Measurements from ENCODE around the gene TOM1. TPM values are rescaled to one million over a fixed set of nuclear protein-coding genes. Genes with fewer than 3 reads are reported as not detected.

The TOM1 gene
- polyA plus RNA-seq, 12 donors, result 23.7 to 43.3 (median 28.9) TPM; not detected in 1

DNA sequence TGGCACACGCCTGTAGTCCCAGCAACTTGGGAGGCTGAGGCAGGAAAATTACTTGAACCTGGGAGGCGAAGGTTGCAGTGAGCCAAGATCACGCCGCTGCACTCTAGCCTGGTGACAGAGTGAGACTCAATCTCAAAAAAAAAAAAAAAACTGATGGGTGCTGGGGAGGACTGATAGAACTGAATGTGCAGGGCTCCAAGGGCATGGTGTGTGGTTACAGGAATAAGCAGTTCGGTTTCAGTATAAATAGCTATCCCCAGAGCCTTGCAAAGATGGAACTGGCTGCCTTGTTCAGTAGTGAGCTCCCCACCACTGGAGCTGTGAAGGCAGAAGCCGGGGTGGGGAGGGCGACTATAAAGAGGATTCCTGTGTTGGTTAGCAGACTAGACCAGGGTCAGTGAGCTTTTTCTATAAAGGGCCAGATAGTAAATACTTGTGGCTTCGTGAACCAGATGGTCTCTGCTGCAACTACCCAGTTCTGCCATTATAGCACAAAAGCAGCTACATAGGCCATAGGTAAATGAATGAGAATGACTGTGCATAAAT lies 5.9 kb downstream of the TOM1 start:
- no peak for DNase-seq

DNA sequence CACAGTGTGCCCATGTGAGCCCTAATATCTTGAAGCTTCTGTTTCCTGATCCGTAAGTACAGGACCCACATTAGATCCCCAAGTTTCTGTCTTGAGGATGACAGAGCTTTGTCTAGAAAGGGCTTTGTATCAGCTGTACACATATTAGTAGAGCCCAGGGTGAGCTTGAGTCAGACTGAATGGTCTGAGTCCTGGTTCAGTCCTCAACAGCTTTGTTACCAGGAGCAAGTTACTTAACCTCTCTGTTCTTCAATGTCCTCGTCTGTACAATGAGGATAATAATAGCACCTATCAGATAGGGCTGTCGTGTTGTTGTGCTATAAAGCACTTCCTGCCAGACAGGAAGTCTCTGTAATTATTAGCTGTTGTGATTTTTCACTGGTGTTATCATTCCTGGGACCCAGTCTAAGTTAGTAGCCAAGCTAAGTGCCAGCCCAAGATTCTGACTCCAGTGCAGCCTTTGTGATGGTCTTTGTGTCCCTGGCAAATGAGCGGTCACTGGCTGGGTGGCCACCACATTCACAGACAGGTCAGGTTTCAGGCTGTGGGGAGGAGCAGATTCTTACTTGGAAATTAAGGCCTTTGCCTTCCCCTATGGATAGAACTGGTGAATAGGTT lies 6.8 kb downstream of the TOM1 start:
- no peak for DNase-seq

DNA sequence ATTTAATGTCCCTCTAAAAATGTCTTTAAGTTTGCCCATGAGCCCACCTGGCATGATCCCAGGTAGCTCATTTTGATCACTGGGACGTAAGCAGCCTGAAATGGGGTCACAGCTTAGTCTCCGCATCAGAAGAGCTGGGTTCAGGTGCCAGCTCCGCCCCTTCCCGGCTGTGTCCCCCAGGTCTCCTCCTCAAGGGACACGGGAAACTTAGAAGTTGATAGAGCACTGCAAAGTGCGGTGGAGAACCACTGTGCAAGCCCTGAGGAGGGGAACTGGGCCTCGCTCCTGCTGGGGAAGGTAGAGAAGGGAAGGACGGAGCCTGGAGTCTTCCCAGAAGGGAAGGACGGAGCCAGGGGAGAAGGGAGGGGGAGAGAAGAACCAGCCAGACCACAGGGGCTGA lies 7.7 kb downstream of the TOM1 start:
- DNase-seq, result no peak

DNA sequence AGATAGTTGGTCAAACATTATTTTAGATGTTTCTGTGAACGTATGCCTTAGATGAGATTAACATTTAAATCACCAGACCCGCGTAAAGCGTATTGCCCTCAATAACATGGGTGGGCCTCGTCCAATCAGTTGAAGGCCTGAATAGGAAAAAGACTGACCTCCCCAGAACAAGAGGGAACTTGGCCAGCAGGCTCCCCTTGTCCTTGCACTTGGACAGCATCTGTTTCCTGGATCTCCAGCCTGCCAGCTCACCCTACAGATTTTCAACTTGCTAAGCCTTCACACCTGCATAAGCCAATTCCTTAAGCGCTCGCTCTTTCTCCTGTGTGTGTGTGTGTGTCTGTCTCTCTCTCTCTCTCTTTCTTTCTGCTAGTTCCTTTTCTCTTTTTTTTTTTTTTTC lies 8.2 kb downstream of the TOM1 start:
- DNase-seq, result no peak

DNA sequence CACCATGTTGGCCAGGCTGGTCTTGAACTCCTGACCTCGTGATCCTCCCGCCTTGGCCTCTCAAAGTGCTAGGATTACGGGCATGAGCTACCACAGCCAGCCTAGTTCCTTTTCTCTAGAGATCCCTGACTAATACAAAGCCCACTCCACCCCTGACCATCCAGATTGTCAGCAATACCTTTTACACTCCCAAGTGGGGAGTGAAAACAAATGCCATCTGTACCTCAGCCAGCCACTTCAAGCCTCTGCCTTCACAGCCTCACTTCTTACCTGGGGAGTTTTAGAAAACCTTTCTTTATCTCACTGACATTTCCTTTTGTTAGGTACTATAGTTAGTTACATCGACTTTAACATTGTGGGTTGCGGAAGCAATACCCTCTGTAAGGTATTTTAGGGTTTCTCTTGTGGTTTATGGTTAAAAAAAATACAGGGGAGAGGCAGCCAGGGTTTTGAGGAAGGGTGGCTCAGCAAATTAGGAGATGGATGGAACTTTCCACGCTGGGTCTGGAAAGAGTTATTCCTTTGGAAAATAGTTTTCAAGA lies 8.9 kb downstream of the TOM1 start:
- no peak for DNase-seq

DNA sequence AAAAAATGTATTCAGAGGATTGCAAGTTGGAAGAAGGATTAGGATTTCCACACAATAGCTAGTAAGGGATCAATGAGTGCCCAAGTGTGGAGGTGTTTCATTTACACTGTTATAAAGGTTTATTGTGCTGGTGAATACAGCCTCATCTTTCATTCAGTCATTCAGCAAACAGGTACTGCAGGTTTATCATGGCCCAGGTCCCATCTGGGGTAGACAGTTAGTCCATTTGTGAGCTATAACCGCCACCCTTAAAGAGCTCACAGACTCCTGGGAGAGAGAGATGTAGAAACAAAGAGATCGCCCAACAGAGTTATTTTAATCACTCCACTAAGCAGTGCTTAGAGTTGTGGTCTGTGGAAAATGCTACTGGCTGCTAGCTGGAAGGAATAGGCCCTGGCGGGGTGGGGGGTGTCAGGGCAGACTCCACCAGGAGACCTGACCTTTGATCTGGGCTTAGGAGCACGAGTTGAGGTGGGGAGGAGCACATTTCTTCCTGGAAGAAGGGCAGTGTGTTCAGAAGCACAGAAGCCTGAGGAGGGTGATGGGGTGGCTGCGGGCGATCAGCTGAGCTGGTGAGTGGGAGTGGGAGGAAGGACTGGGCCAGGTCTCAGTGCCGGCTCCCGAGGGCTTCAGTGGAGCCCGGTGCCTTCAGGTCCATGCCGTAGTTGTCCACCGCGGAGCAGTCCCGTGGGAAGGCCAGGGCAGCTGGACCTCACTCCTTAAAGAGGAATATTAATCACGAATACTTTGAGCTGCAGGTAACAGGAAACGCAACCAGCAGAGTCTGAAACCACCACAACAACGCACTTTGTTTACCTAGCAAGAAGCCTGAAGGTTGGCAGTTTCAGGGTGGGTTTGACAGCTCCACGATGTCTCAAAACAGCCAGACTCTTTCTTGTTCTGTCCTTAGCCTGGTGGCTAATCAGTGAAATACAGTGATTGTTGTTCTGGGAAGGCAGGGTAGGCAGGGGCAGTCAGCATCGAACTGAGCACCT lies 11.2 kb downstream of the TOM1 start:
- no peak for DNase-seq

DNA sequence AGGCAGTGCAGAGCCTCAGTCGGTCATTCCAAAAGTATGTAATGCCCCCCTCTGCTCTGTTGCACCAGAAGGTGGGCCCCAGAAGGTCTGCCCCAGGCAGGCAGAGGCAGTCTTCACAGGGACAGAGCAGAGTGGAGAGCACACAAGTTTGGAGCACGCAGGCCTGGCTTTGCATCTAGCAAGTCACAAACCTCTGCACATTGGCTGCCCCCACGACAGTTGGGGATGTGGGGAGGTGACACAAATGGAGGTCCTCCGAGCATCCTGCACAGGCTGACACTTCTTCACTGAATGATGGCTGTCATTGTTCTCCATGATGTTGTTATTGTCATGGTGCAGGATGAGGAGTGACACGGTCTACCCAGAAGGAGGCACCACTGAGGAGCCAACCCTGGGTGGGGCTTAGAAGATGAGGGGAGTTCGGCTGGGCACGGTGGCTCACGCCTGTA lies 11.9 kb downstream of the TOM1 start:
- no peak for DNase-seq

DNA sequence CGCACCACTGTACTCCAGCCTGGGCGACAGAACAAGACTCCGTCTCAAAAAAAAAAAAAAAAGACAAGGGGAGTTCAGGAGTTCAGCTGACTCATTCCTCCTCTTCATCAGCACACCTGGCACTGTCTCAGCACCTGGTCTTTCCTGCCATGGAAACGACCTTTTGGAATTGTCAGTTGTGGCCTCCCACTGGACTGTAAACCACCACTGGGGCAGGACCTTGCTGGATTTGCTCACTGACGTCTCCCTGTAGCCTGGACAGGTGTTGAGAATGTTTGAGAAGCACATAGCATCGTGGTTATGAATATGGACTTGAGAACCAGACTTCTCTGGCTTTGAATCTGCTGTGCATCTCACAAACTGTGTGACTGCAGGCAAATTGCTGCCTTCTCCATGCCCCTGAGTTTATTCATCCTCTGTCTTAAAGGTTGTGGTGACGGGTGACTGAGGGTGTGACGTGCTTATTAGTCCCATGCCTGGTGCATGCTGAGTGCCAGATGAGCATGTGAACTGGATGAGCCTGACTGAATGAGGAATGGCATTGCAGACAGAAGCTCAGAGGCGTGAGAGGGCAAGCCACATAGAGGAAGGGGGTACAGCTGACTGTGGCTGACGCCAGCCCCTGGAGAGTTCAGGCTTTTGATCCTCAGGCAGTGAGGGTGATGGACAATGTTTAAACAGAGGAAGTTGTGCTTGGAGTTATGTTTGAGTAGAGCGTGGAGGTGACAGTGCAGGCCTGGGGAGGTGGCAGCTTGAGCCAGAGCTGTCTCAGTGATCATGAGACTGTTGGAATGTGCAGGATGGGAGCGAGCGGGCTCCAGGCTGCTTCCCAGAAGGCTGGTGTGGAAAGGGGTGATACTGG lies 12.7 kb downstream of the TOM1 start:
- no peak for DNase-seq

DNA sequence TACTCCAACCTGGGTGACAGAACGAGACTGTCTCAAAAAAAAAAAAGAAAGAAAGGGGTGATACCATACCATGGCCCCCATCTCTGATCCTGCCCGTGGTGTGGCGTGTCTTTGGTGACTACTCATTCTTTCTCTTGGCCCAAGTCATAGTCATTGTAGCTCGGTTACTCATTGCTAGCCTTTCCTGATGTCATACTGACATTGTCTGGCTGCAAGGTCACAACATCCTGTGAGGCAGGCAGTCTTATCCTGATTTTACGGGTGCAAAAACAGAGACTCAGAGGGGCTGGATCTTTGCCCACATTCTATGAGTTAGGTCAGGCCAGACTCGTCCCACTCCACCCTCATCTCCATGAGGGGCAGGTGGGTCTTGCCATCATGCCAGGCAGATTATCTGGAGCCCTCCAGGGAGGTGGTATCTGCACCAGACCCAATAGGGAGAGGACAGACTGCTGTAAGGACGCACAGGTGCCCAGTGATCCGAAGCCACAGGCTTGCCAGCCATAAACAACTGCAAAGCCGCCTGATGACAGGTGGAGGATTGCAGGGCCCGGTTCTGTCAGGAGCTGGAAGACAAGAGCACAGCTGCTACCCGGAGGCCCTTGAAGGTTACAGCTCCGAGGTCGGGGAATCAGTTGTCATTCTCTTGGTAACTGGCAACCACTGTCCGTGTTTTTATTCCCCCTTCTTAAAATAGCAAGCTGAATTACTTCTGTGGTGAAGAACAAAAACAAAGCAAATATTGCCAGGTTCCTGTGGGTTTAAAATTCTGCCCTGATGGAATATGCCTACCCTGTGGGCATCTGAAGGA lies 13.8 kb downstream of the TOM1 start:
- no peak for DNase-seq

DNA sequence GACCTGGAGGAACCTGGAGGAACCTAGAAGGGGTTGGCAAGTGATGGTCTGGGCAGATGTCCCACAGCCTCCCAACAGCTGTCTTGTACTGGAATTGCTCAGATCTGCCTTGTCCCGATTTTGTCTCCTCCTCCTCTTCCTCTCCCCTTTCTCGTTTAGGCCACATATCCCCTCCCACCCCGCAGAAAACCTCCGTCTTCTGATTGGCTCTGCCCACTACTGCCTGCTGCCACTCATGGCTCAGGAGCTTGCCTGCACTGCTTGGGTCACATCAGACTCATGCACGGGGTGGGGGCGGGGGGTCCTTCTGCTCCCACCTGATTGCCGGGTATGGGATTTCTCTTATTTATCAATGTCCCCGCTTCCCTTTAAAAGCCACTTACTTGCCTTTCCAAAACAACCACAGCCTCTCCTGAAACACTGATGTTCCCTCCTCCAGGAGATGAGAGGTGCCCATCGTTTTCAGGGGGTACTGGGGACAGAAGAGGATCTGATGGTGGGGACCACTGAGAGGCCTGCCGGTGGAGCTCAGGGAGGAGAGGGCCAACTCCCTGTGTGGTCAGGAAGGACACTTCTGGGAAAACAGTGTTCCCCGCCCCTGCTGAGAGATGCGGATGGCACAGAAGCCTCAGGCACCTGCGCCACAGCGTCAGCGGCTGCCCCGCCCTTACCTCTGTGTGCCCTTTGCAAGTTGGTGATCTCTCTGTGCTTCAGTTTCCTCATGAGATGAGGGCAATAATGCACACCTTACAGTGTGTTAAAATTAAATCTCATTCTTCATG lies 14.7 kb downstream of the TOM1 start:
- DNase-seq, result no peak

DNA sequence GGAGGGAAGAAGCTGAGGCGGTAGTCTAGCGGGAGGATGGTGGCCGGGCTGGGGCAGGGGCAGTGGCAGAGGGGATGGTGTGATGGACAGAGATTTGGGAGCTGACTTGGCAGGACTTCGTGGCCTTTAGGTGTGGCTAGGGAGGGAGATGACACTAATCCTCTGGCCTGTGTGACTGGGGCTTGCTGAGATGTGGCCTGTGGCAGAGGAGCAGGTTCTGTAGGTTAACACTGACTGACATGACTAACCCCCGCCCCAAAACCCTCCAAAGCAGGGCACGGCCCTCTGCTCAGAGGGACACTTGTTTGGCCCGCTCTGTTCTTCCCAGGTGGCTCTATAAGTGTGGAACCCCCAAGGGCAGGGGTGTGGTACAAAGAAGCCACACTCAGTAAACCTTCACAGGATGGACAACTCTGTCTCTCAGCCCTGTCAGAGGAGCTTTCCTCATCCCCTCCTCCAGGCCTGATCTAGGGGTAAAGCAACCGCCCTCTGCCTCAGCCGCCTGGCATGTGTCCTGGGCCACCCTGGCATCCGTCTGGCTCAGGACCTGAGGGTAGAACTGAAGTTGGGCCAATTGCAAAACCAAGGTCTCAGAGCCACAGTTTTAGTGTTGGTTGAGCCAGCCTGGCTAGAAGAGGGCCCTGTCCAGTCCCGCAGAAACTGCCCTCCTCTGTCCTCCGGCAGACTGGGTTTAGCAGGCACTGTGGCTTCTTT lies 15.6 kb downstream of the TOM1 start:
- DNase-seq, result no peak

DNA sequence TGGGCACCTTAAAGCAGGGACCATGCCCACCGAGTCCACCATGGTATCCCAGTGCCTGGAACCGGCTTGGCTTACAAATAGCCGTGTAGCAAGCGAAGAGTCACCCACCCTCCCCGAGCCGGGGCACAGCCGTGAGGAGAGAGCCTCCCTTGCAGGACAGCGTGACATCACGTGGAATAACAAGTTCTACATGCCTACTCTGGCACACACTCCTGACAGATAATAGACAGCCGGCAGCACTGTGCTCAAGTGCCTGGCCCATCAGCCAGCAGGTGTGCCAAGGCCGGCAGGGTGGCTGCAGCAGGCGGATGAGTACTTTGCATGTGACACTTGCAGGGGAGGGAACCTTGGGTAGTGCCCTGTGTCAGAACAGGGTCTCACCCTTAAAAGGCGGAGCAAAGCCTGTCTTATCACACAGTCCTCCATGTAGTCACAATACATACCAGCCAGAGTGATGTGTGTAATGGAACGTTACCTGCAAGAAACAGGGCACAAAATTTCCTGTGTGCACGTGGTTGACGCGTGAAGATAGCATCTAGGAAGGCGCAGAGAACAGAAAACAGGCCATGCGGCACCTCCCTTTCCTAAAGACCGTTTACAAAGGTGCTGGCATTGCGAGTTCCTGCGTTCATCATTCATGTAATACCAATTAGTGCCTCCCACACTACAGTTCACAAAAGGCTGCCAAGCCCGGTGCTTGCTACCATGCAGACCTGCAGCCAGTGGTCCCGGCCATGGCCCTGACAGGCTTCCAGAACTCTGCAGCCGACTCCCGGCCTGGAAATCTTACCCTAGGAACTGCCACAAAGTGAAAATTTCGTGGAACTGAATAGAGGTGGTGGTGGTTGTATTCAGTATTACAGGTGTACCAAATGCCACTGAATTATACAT lies 16.4 kb downstream of the TOM1 start:
- DNase-seq, result no peak

DNA sequence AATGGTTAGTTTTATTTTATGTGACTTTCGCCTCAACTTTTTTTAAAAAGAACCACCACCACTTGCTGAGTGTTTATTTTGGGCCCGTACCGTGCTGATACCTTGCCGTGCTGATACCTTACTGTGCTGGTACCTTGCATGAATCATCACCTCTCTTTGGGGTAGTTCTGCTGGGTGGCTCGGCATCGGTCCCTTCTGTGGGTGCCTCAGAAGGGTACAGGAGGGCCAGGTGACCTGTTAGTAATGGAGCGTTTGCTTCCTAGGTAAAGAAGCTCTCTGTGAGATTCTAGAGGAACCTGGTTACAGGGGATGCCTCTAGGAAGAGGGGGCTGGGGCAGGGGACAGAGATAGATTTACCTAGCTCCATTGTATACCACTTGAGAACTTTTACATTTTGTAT lies 17.1 kb downstream of the TOM1 start:
- DNase-seq, result no peak

DNA sequence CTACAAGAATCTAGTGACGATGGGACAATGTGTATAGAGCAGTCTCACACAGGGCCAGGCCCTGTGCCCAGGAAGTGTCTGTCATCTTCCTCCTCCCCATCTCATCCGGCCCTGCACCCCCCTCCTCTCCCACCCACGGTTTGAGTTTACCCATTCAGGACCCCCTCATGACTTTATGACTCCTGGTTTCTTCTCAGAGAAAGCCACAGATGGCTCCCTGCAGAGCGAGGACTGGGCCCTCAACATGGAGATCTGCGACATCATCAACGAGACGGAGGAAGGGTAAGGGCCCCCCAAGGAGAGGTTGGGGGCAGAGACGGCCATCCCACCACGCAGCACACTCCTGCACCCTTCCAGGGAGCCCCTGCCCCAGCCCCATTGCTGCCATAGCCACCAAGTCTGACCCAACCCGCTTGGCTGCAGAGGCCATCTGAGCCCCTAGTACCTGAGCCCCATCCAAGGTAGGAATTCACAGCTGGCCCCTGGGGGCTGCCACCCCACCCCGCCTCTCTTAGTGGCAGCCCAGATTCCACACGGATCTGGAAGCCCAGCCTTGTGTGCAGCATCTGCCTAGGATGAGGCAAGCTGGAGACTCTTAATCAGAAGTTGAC lies 18.1 kb downstream of the TOM1 start:
- DNase-seq, result no peak

DNA sequence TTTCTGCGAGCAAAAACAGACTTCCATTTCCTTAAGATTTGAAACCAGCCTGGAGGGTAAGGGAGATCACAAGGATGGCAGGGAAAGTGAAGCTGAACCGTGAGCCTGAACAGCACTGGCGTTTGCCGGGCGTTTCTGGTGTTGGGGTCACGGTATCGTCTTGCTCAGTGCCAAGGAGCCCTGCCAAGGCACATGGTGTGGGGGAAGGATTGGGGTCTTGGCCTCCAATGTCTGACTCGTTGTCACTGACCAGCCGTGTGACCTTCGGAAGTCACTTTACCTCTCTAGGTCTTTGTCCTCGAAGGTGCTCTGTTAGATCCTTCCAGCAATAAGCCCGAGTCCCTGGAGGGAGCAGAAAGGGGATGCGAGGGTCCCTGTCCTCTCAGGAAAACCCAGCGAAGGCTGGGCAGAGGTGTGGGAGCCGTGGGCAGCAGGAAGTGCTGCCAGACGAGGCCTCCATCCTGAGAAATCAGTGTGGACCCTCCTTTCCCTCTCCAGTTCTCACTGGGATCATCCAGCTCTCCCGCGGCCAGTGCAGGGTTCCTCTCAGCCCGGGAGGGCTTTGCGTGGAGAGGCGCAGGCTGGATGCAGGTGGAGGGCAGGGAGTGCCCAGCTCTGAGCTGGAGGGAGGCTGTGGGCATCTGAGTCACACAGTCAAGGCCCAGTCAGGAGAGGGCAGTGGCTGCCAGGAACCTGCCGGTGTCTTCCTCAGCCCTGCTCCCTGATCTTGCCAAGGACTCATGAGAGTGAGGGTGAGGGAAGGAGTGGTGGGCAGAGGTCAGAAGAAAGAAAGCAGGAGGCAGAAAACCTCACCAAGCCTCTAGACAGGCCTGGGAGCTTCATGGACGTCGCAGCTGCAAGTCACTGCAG lies 18.9 kb downstream of the TOM1 start:
- no peak for DNase-seq

DNA sequence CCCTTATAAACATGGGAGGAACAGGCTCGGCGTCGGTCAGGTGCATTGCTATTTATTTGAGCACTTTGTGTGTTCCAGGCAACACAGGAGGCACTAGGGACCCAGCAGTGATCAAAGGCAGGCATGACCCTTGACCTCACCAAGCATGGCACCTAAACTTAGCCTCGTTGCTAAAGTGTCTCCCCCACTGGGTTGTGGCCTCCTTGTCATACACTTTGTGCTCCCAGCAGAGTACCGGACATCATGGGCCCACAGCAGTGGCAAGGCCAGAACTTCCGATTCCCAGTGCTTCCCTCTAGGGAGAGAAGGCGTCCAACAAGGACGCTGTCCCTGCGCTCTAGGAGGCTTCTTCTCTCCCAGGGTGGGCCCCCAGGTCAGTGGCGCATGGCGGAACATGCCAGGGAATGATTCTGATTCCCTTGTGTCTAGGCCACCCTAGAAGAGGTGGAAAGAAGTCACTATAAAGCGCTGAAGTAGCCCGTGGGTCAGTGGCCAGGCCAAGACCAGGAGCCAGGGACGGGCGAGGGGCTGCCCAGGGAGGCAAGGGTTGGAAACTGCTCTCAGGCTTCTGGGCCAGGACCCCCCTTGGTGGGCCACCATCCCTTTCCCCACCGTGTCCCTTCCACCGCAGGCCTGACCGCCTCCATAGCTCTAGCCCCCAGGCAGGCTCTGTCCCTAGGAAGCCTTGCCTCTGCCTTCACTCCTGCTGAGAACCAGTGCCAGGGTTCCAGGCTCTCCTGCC lies 19.7 kb downstream of the TOM1 start:
- DNase-seq, result no peak
